NB4 (cell line): ENCODE data around the gene CAPN14.

Experiments
- CTCF ChIP-seq: IDR thresholded peaks from one replicate; pipeline ENCODE4 v1.5.1; 2012; ENCODE audit warnings: low read depth, low read length
- MAX ChIP-seq: IDR thresholded peaks from 2 replicates; pipeline ENCODE4 v1.6.1; 2011; ENCODE audit warnings: low read depth, low read length
- MYC ChIP-seq: IDR thresholded peaks from 2 replicates; pipeline ENCODE4 v1.6.1; 2011; ENCODE audit warnings: low read depth, low read length
- POLR2A ChIP-seq: IDR thresholded peaks from 2 replicates; pipeline ENCODE4 v1.6.1; 2011; ENCODE audit warnings: mild to moderate bottlenecking; ENCODE audit not compliant: insufficient read length; ENCODE audit errors: extremely low read depth

- TF ChIP-seq CTCF: no peak
- TF ChIP-seq MYC: no peak
- no peak for TF ChIP-seq POLR2A
- no peak for TF ChIP-seq MAX
Observed at GRCh38 chr2:31246184-31246852, 29.0 kb upstream of the CAPN14 start.
